ENCODE data around the gene NPRL2.
"Not testable (repeated sequence)": the region's sequence is repeated elsewhere in the genome, so short reads cannot be mapped to it uniquely, and the experiment has no call there.

The NPRL2 gene

DNA sequence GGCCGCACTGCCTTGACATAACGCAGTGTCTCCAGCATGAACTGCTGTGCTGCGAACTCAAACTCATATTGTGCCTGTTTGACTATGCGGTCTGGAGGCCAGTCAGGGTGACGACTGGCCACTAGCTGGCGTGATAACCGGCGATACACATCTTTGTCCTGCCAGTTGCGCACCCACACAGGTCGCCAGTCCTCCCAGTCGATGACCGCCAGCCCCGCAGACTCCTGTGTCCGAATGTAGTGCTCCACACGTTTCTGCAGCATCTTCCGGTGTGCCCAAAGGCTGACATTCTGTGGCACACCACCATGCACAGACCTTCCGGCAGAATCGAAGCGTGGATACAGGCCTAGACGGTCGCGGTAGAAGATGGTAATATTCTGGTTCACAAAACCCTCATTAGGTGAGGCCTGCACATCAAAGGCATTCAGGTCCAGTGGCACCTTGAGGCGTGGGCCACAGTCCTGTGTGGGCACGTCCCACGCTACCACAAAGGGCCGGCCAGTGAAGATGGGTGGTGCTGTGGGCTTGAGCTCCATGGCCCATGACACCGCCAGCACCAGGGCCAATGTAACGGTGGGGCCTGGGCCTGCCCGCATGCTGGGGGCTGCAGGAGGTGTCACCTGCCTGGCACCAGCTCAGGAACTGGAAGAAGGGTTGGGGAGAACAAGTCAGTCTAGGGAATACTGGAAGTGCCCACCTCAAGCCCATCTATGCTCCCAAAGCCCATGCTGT lies 30.5 kb downstream of the NPRL2 start:
- Histone ChIP-seq H3K27me3 (ENCODE audit: control insufficient read depth in 1 of 2, insufficient read depth in 2 of 2, low read length in 2 of 2) (no peaks in the 10 kb centered on the region), H3K27ac (ENCODE audit: low read length) (peak overlapping the region; percentile 94), H3K9me3 (ENCODE audit: control insufficient read depth in 2 of 2, low read length in 2 of 2) (no peaks in the 10 kb centered on the region), H3K4me1 (ENCODE audit: control insufficient read depth, insufficient read depth, low read length) (peaks cover 55% of the 10 kb centered on the region), H3K4me3 (ENCODE audit: low read length in 2 of 2) (peak overlapping the region; percentile 90 to 92), H3K36me3 (ENCODE audit: control insufficient read depth in 2 of 2, insufficient read depth in 2 of 2, low read length in 2 of 2) (peaks cover 7 to 29% of the 10 kb centered on the region in 2 donors), H3K9ac (ENCODE audit: low read length in 2 of 2) (peak overlapping the region; percentile 90 to 96)

DNA sequence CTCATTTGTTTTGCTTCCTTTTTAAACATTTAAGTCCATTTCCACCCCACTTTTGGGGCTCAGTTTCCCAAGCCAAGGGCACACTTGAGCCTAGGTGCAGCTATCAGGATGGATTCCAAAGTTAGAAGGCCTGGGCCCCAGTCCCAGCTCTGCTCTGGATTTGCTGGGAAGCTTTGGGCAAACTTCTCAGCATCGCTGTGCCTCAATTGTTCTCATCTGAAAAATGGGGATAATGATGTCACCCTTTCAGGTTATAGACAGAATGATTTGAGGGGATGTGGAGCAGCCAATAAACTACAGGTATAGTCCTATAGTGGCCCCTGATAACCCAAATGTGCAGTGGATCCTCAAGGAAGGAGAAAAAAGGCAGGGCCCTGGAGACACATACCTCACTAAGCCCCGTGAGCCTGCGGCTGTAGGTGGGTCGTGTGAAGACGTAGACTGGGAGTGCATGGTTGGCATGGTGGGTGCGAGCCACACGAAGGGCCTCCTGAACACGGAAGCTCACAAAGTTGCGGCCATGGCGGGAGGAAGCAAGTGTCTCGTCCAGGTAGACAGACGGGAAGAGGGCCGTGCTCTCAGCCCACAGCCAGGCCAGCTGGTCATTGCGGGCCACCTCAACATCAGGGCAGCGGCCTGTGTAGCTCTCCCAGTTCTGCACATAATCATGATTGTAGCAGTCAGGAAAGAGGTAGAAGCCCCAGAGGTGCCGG lies 31.2 kb downstream of the NPRL2 start:
- Histone ChIP-seq H3K9ac (ENCODE audit: low read length in 2 of 2) (peak overlapping the region; percentile 29 to 36), H3K4me1 (ENCODE audit: control insufficient read depth, insufficient read depth, low read length) (peaks cover 53% of the 10 kb centered on the region), H3K27me3 (ENCODE audit: control insufficient read depth in 1 of 2, insufficient read depth in 2 of 2, low read length in 2 of 2) (no peaks in the 10 kb centered on the region), H3K9me3 (ENCODE audit: control insufficient read depth in 2 of 2, low read length in 2 of 2) (no peaks in the 10 kb centered on the region), H3K27ac (ENCODE audit: low read length) (no peak overlapping the region), H3K4me3 (ENCODE audit: low read length in 2 of 2) (peak overlapping the region in 1 of 2 donors; percentile 90), H3K36me3 (ENCODE audit: control insufficient read depth in 2 of 2, insufficient read depth in 2 of 2, low read length in 2 of 2) (peaks cover 10 to 30% of the 10 kb centered on the region in 2 donors)

DNA sequence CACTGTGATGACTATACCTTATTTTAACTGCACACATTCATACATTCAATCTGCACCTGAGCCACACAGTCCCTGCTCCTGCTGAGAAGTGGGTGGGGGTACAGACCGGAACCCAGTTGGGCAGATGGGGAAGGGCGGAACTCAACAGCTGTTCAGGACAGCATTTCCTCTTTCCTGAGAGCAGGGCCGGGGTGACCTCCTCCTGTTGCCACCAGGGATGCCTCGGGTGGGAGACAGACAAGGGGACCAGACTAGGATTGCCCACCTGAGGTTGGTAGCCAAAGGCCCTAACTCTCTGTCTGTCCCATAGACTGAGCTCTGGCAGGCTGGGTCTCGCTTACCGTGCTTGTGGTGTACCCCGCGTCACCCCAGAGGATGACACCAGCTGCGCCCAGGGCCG lies 32.0 kb downstream of the NPRL2 start:
- Histone ChIP-seq H3K36me3 (ENCODE audit: control insufficient read depth in 2 of 2, insufficient read depth in 2 of 2, low read length in 2 of 2) (peaks cover 10 to 30% of the 10 kb centered on the region in 2 donors), H3K27me3 (ENCODE audit: control insufficient read depth in 1 of 2, insufficient read depth in 2 of 2, low read length in 2 of 2) (no peaks in the 10 kb centered on the region), H3K9ac (ENCODE audit: low read length in 2 of 2) (peak overlapping the region; percentile 8 to 36), H3K9me3 (ENCODE audit: control insufficient read depth in 2 of 2, low read length in 2 of 2) (no peaks in the 10 kb centered on the region), H3K27ac (ENCODE audit: low read length) (peak overlapping the region; percentile 11), H3K4me1 (ENCODE audit: control insufficient read depth, insufficient read depth, low read length) (peaks cover 47% of the 10 kb centered on the region), H3K4me3 (ENCODE audit: low read length in 2 of 2) (peak overlapping the region in 1 of 2 donors; percentile 40)

DNA sequence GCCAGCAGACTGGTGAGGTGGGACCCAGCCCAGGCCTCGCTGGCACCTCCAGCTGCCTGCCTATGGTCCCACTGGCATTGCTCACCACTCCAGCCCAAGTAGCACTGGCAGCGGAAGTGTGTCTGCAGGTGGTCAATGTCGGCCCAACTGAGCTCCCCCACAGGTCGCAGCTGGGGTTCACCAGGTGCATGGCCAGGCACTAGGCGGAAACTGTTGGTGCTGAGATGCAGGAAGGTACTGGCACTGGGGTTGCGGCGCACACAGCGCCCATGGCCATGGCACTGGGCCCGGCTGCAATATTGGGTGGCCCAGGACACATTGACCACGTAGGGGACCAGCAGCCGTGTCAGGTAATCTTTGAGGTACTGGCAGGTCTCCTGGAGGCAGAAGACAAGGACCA lies 32.4 kb downstream of the NPRL2 start:
- H3K4me1 ChIP-seq (ENCODE audit: control insufficient read depth, insufficient read depth, low read length), result peaks cover 47% of the 10 kb centered on the region
- no peaks in the 10 kb centered on the region for H3K27me3 ChIP-seq (ENCODE audit: control insufficient read depth in 1 of 2, insufficient read depth in 2 of 2, low read length in 2 of 2)
- H3K36me3 ChIP-seq (ENCODE audit: control insufficient read depth in 2 of 2, insufficient read depth in 2 of 2, low read length in 2 of 2), result peaks cover 10 to 30% of the 10 kb centered on the region in 2 donors
- no peak overlapping the region for H3K27ac ChIP-seq (ENCODE audit: low read length)
- H3K4me3 ChIP-seq (ENCODE audit: low read length in 2 of 2), result peak overlapping the region in 1 of 2 donors; percentile 40
- no peaks in the 10 kb centered on the region for H3K9me3 ChIP-seq (ENCODE audit: control insufficient read depth in 2 of 2, low read length in 2 of 2)
- peak overlapping the region; percentile 5 to 8 for H3K9ac ChIP-seq (ENCODE audit: low read length in 2 of 2)

DNA sequence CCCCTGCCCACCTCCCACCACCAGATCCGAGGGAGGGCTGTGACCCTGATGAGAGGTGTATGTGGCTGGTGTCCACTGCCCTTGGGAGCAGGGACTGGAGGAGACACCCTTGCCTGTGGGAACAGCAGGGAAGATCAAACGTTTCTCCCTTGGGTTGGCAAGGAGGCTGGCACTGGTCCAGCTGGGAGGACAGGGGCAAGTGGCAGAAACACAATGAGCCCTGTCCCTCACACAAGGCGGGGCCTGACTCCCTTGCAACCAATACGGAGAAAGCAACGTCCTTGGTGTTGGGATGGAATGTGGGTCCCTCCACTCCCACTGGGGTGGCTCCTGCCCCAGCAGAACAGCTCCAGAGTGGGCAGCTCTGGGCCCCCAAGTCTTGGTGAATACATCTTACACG lies 33.3 kb downstream of the NPRL2 start:
- Histone ChIP-seq H3K9ac (ENCODE audit: low read length in 2 of 2) (peak overlapping the region in 1 of 2 donors; percentile 47), H3K27ac (ENCODE audit: low read length) (no peak overlapping the region), H3K4me1 (ENCODE audit: control insufficient read depth, insufficient read depth, low read length) (peaks cover 41% of the 10 kb centered on the region), H3K9me3 (ENCODE audit: control insufficient read depth in 2 of 2, low read length in 2 of 2) (no peaks in the 10 kb centered on the region), H3K27me3 (ENCODE audit: control insufficient read depth in 1 of 2, insufficient read depth in 2 of 2, low read length in 2 of 2) (no peaks in the 10 kb centered on the region), H3K4me3 (ENCODE audit: low read length in 2 of 2) (no peak overlapping the region), H3K36me3 (ENCODE audit: control insufficient read depth in 2 of 2, insufficient read depth in 2 of 2, low read length in 2 of 2) (peaks cover 10 to 30% of the 10 kb centered on the region in 2 donors)

DNA sequence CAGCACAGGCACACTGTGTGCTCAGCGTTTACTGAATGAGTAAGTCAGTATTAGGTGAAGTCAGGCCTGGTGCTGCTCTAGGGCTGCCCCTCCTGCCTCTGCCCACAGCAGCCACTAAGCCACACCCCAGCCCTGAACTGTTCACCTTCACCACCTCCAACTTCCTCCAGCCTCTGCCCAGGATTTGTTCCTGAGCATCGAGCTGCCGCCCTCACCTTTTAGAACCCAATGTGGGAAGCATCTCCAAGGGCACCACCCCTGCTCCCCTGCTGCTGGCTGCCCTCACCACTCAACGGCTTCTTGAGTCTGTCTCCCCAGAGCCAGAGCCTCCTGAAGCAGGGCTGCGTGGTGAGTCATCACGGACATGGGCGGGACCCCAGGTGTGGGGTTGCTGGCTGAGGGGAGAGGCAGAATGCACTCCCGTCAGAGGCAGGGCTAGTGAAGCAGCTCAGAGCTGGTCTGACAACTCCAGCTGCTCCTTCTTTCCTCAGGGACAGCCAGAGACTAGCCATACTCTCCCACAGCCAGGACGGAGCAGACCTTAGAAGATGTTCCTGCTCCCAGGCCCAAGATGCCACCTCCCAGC lies 33.8 kb downstream of the NPRL2 start:
- peaks cover 36% of the 10 kb centered on the region for H3K4me1 ChIP-seq (ENCODE audit: control insufficient read depth, insufficient read depth, low read length)
- H3K36me3 ChIP-seq (ENCODE audit: control insufficient read depth in 2 of 2, insufficient read depth in 2 of 2, low read length in 2 of 2), result peaks cover 10 to 30% of the 10 kb centered on the region in 2 donors
- H3K4me3 ChIP-seq (ENCODE audit: low read length in 2 of 2), result no peak overlapping the region
- H3K9ac ChIP-seq (ENCODE audit: low read length in 2 of 2), result peak overlapping the region in 1 of 2 donors; percentile 47
- no peaks in the 10 kb centered on the region for H3K9me3 ChIP-seq (ENCODE audit: control insufficient read depth in 2 of 2, low read length in 2 of 2)
- no peak overlapping the region for H3K27ac ChIP-seq (ENCODE audit: low read length)
- no peaks in the 10 kb centered on the region for H3K27me3 ChIP-seq (ENCODE audit: control insufficient read depth in 1 of 2, insufficient read depth in 2 of 2, low read length in 2 of 2)

DNA sequence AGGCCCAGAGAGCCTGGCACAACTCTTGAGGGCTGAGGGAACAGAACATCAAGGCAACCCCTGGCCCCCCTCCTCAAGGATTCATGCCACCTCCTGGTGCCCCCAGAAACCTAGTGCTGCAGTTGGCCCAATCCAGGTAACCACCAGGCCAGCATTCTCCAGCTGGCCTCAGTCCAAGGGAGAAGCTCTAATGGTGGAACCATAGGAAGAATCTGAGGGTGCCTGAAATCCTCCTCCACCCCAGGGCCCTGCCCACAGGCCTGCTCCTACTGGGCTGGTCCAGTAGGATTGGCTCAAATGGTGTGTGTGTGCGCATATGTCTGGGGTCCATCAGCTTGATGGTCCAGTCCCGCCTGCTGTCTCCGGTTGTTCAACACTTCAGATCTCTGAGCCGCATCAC lies 35.8 kb downstream of the NPRL2 start:
- Histone ChIP-seq H3K9ac (ENCODE audit: low read length in 2 of 2) (no peak overlapping the region), H3K4me1 (ENCODE audit: control insufficient read depth, insufficient read depth, low read length) (peaks cover 26% of the 10 kb centered on the region), H3K36me3 (ENCODE audit: control insufficient read depth in 2 of 2, insufficient read depth in 2 of 2, low read length in 2 of 2) (peaks cover 10 to 30% of the 10 kb centered on the region in 2 donors), H3K27ac (ENCODE audit: low read length) (no peak overlapping the region), H3K27me3 (ENCODE audit: control insufficient read depth in 1 of 2, insufficient read depth in 2 of 2, low read length in 2 of 2) (no peaks in the 10 kb centered on the region), H3K4me3 (ENCODE audit: low read length in 2 of 2) (no peak overlapping the region), H3K9me3 (ENCODE audit: control insufficient read depth in 2 of 2, low read length in 2 of 2) (no peaks in the 10 kb centered on the region)

DNA sequence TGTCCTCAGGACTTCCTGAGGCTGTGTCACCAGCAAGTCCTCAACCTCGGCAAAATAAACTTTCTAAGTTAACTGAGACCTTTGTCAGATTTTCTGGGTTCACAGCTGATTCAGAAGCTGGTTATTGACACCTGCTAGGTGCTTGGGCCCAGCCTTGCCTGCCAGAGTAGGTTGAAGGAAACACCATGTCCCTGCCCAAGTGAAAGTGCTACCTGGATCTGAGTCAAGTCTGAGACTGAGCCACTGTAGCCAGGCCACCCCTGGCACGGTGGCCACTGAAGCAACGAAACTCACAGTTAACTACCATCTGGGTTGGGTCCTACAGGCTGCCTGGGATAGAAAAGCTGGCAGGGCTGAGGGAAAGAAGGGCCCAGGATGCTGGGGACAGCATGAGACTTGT lies 36.2 kb downstream of the NPRL2 start:
- Histone ChIP-seq H3K9me3 (ENCODE audit: control insufficient read depth in 2 of 2, low read length in 2 of 2) (no peaks in the 10 kb centered on the region), H3K27me3 (ENCODE audit: control insufficient read depth in 1 of 2, insufficient read depth in 2 of 2, low read length in 2 of 2) (no peaks in the 10 kb centered on the region), H3K27ac (ENCODE audit: low read length) (no peak overlapping the region), H3K9ac (ENCODE audit: low read length in 2 of 2) (no peak overlapping the region), H3K4me3 (ENCODE audit: low read length in 2 of 2) (no peak overlapping the region), H3K4me1 (ENCODE audit: control insufficient read depth, insufficient read depth, low read length) (peaks cover 21% of the 10 kb centered on the region), H3K36me3 (ENCODE audit: control insufficient read depth in 2 of 2, insufficient read depth in 2 of 2, low read length in 2 of 2) (peaks cover 10 to 28% of the 10 kb centered on the region in 2 donors)

DNA sequence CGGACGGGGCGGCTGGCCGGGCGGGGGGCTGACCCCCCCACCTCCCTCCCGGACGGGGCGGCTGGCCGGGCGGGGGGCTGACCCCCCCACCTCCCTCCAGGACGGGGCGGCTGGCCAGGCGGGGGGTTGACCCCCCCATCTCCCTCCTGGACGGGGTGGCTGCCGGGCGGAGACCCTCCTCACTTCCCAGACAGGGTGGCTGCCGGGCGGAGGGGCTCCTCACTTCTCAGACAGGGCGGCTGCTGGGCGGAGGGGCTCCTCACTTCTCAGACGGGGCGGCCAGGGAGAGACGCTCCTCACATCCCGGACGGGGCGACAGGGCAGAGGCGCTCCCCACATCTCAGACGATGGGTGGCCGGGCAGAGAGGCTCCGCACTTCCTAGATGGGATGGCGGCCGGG lies 38.5 kb downstream of the NPRL2 start:
- H3K4me1 ChIP-seq (ENCODE audit: control insufficient read depth, insufficient read depth, low read length); H3K9me3 ChIP-seq (ENCODE audit: control insufficient read depth in 2 of 2, low read length in 2 of 2); H3K4me3 ChIP-seq (ENCODE audit: low read length in 2 of 2); H3K27ac ChIP-seq (ENCODE audit: low read length); H3K27me3 ChIP-seq (ENCODE audit: control insufficient read depth in 1 of 2, insufficient read depth in 2 of 2, low read length in 2 of 2); H3K9ac ChIP-seq (ENCODE audit: low read length in 2 of 2): not testable (repeated sequence)
- H3K36me3 ChIP-seq (ENCODE audit: control insufficient read depth in 2 of 2, insufficient read depth in 2 of 2, low read length in 2 of 2), result peaks cover 3 to 12% of the 10 kb centered on the region in 2 donors

DNA sequence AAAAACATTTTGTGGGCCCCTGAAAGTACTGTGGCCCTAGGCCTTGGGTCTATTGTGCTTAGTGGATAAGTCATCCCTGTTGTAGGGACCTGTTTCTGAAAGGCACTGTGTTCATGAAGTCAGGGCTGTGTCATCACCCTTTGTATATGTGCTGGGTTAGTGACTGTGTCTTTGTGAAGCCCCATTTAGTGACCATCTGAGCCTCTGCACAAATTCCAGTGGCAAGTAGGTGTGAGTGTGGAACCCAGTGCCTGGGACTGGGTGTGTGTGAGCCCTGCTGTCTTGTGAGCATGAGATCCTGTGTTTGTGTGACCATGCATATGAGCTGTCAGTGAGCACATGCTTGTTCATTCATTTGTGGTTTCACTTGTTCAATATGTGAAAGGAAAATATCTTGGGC lies 46.0 kb downstream of the NPRL2 start:
- Histone ChIP-seq H3K9ac (ENCODE audit: low read length in 2 of 2) (no peak overlapping the region), H3K36me3 (ENCODE audit: control insufficient read depth in 2 of 2, insufficient read depth in 2 of 2, low read length in 2 of 2) (no peaks in the 10 kb centered on the region), H3K4me3 (ENCODE audit: low read length in 2 of 2) (no peak overlapping the region), H3K27me3 (ENCODE audit: control insufficient read depth in 1 of 2, insufficient read depth in 2 of 2, low read length in 2 of 2) (no peaks in the 10 kb centered on the region), H3K4me1 (ENCODE audit: control insufficient read depth, insufficient read depth, low read length) (peaks cover 25% of the 10 kb centered on the region), H3K27ac (ENCODE audit: low read length) (no peak overlapping the region), H3K9me3 (ENCODE audit: control insufficient read depth in 2 of 2, low read length in 2 of 2) (no peaks in the 10 kb centered on the region)

All from stomach smooth muscle (tissue), 2 donors.